Activated T-helper 1 cell treated with anti-CD3 and anti-CD28 coated beads, Interleukin-12 subunit alpha, Interleukin-12 subunit beta, Interleukin-2, Interleukin-4 antibody, amounts not matched to agents 30 ng/mL and 10 ng/mL and 1 ng/mL, durations not matched to agents 14 hours and 24 hours and 36 hours (primary cell): ENCODE measurements around the gene HSF5. TPM values are rescaled to one million over a fixed set of nuclear protein-coding genes. Genes with fewer than 3 reads are reported as not detected.

Experiments used
- DNase-seq: peaks from one replicate; pipeline ENCODE4 v3.0.0; 2021; ENCODE audit warnings: low spot score
- H3K27ac Mint-ChIP-seq: one replicate; pipeline ENCODE4 v1.8.0; 2021; ENCODE audit warnings: mild to moderate bottlenecking, mixed read lengths
- H3K27me3 Mint-ChIP-seq: one replicate; pipeline ENCODE4 v1.8.0; 2022; ENCODE audit warnings: mild to moderate bottlenecking, moderate library complexity, mixed read lengths; ENCODE audit not compliant: insufficient read depth
- H3K36me3 Mint-ChIP-seq: one replicate; pipeline ENCODE4 v1.8.0; 2021; ENCODE audit warnings: low read depth, mixed read lengths
- H3K4me1 Mint-ChIP-seq: one replicate; pipeline ENCODE4 v1.8.0; 2021; ENCODE audit warnings: low read depth, mixed read lengths
- H3K4me3 Mint-ChIP-seq: one replicate; pipeline ENCODE4 v1.8.0; 2021; ENCODE audit warnings: mild to moderate bottlenecking, moderate library complexity, mixed read lengths
- H3K9me3 Mint-ChIP-seq: one replicate; pipeline ENCODE4 v1.8.0; 2021; ENCODE audit warnings: mixed read lengths
- intact Hi-C: fragments of 100-400 bp; cut with micrococcal nuclease; formaldehyde crosslinking; loops from one replicate; pipeline ENCODE4 v1.15.1; 2024
- total RNA-seq: library from RNA; stranded (reverse); gene quantifications from 2 replicates; pipeline ENCODE4 v1.2.3, GENCODE V29; 2022

HSF5 gene
- total RNA-seq, 1 donor from 2014 or later, result 1.1 TPM

- Mint-ChIP-seq H3K27ac (no peak overlapping the region), H3K4me1 (peaks cover 5% of the 10 kb centered on the region), H3K36me3 (no peaks in the 10 kb centered on the region)
Measured at GRCh38 chr17:58446086-58446485, 42.1 kb downstream of the HSF5 start.

DNA sequence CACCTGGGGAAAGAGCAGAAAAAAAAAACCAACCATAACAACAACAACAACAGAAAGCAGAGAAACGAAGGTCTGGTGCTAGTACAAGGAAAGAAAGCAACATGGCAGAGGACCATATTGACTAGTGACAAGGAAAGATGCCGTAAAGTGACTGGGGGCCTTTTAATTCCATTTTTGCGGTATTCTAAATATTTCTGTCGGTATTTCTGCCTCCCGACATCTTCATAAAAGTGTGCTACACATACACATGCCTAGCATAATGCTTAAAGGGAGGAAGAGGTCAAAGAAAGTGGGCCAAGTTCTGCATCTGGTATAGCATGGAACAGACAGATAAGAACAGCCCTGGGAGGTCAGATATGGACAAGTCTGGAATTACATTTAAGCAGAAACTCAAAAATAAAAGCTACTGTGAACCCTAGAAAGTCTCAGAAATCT is 51.4 kb downstream of the HSF5 start:
- Mint-ChIP-seq H3K27ac (no peak overlapping the region), H3K36me3 (no peaks in the 10 kb centered on the region), H3K4me3 (no peak overlapping the region), H3K27me3 (peaks cover 2% of the 10 kb centered on the region), H3K4me1 (no peaks in the 10 kb centered on the region), H3K9me3 (no peaks in the 10 kb centered on the region)
- intact Hi-C loops, result no loop called here
- no peak for DNase-seq

More at GRCh38 chr17:58446086-58446485, 42.1 kb downstream of the HSF5 start:
- peaks cover 6% of the 10 kb centered on the region for H3K27me3 Mint-ChIP-seq
- H3K4me3 Mint-ChIP-seq, result no peak overlapping the region
- intact Hi-C loops, result no loop called here
- DNase-seq, result no peak
- no peaks in the 10 kb centered on the region for H3K9me3 Mint-ChIP-seq

DNA sequence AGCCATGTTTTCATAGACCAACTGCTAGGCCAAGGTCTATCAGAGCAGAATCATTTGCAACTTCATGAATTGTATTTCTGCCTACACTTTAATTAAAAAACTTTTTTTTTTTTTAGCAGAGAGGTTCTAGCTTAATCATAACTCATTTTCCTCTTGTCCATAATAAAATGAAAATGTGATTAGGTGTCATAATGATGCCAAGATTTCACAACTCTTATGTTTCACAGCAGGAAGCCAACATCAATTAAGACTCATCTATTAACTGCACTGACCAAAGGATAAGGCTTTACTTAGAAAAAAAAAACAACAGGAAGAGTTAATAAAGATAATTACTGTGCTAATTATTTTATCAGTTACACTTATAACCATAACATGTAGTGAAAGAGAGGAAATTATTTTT is 52.0 kb downstream of the HSF5 start:
- Mint-ChIP-seq H3K4me3 (no peak overlapping the region), H3K4me1 (no peaks in the 10 kb centered on the region), H3K27me3 (peaks cover 2% of the 10 kb centered on the region), H3K27ac (no peak overlapping the region), H3K36me3 (no peaks in the 10 kb centered on the region), H3K9me3 (no peaks in the 10 kb centered on the region)
- DNase-seq, result no peak
- intact Hi-C loops, result no loop called here

- Mint-ChIP-seq H3K4me1 (no peaks in the 10 kb centered on the region), H3K9me3 (no peaks in the 10 kb centered on the region), H3K36me3 (no peaks in the 10 kb centered on the region), H3K27me3 (peaks cover 2% of the 10 kb centered on the region), H3K27ac (peak overlapping the region; percentile 38), H3K4me3 (no peak overlapping the region)
- intact Hi-C loops, result no loop called here
- DNase-seq, result no peak
Measured at GRCh38 chr17:58432806-58433573, 55.2 kb downstream of the HSF5 start.

DNA sequence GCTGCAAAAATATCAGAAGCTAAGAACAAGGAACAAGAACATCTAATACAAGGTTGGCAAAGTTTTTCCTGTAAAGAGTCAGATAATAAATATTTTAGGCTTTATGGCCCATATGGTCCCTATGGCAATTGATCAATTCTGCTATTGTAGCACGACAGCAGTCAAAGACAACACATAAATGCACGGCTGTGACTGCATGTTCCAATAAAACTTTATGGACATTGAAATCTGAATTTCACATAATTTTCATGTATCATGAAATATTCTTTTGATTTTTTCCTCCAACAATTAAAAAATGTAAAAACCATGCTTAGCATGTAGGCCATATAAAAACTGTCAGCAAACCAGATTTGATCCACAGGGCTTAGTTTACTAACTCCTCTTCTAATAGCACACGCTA is 60.4 kb downstream of the HSF5 start:
- Mint-ChIP-seq H3K9me3 (no peaks in the 10 kb centered on the region), H3K27ac (no peak overlapping the region), H3K4me1 (no peaks in the 10 kb centered on the region), H3K4me3 (no peak overlapping the region), H3K36me3 (no peaks in the 10 kb centered on the region), H3K27me3 (peaks cover 2% of the 10 kb centered on the region)
- no peak for DNase-seq
- intact Hi-C loops, result no loop called here

DNA sequence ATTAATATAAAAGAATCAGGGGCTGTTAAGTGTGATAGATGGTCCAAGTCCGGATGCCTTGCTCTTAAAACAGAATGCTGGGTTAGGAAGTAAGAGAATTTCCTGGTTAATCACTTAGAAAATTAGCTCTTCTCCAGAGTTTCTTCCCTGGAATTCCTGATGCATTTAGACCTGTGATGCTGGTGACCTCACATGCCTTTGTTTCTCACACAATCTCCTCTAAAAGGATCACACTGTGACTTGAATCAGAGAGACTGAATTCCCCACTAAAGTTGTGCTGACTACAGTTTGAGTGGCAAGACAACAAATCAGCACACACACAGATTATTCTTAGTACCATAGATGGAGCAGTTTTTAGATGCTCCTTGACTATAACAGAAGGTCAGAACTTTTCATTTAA is 66.5 kb downstream of the HSF5 start:
- Mint-ChIP-seq H3K36me3 (peaks cover 3% of the 10 kb centered on the region), H3K27me3 (peaks cover 7% of the 10 kb centered on the region), H3K9me3 (no peaks in the 10 kb centered on the region), H3K27ac (no peak overlapping the region), H3K4me3 (no peak overlapping the region), H3K4me1 (peaks cover 17% of the 10 kb centered on the region)
- intact Hi-C loops, result loop anchor here (2.0 kb wide), 1 partner anchor 39 kb away; no protein-coding TSS in a partner anchor
- no peak for DNase-seq

DNA sequence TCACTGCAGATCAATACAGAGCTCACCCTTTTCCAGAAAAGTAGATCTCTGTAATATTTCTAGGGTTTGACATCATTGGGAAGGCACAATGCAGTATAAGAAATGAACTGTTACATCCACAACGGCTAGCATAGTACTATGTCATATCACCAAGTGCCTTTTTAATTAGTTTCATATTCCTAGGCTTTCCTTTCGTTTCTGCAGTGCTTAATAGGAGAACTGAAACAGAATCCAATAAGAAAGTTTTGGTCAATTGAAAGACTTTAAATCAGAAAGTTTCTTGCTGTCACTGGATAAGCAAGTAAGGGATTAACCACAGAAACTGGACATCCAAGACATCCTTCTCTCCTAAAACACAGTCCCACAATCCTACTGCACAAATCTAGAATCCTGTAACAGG is 67.4 kb downstream of the HSF5 start:
- Mint-ChIP-seq H3K4me1 (peaks cover 17% of the 10 kb centered on the region), H3K36me3 (peaks cover 3% of the 10 kb centered on the region), H3K27me3 (peaks cover 7% of the 10 kb centered on the region), H3K4me3 (no peak overlapping the region), H3K27ac (no peak overlapping the region), H3K9me3 (no peaks in the 10 kb centered on the region)
- intact Hi-C loops, result loop anchor here (2.0 kb wide), 1 partner anchor 38 kb away; no protein-coding TSS in a partner anchor
- DNase-seq, result no peak

DNA sequence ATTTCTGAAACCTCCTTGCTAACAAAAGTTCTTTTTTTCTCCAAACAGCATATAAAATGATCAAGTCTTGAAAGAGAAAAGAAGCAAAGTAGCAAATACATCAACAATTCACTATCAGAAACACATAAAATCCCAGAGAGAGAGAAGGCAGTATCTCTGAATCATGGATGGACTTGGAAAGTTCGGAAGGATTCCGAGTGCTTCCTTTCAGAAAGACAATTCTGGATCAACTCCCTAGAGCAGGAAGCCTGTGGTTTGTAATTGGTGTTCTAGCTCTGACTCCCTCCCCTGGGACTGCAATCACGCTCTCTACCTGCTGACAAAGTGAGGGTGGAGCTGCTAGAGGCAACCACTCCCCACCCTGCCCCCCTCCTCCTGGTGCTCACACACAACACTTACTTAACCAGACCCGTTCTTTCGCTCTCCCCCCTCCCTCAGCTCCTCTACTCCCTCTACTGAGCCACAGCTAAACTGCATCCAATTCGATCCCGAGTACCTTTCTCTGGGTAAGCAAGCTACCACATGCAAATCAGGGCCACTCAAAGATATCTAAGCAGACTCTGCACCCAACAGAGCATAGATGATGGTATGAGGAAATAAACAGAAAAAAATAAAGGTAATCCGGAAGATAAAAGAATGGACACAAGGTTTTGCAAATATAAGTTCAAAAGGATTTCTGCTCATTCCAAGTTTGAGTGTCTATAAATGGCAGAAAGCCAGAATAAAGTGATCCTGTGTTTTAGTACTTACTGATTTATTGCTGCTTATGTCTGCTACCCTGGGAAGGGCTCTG is 70.7 kb downstream of the HSF5 start, which contains the start of gene RNF43:
Gene RNF43 (minus strand): TSS at position 235 of the 793 bp plus-strand sequence. CDS start 1,957 bp downstream, outside the sequence.
- Mint-ChIP-seq H3K36me3 (peaks cover 3% of the 10 kb centered on the region), H3K27me3 (peaks cover 7% of the 10 kb centered on the region), H3K27ac (peak within 1 kb of the TSS; percentile 47), H3K4me1 (peaks cover 28% of the 10 kb centered on the region), H3K9me3 (no peaks in the 10 kb centered on the region), H3K4me3 (peak within 1 kb of the TSS; percentile 2)
- peak; percentile 75 for DNase-seq
- intact Hi-C loops, result loop anchor here (1.0 kb wide), 6 partner anchors 30 to 100 kb away; partner anchors contain the start of genes SUPT4H1 and TSPOAP1

- Mint-ChIP-seq H3K27me3 (peaks cover 7% of the 10 kb centered on the region), H3K9me3 (no peaks in the 10 kb centered on the region), H3K36me3 (peaks cover 3% of the 10 kb centered on the region), H3K4me3 (no peak overlapping the region), H3K4me1 (peaks cover 34% of the 10 kb centered on the region), H3K27ac (no peak overlapping the region)
- DNase-seq, result no peak
- intact Hi-C loops, result loop anchor here (1.0 kb wide), 6 partner anchors 30 to 100 kb away; partner anchors contain the start of genes SUPT4H1 and TSPOAP1
Measured at GRCh38 chr17:58416937-58417299, 71.3 kb downstream of the HSF5 start.

DNA sequence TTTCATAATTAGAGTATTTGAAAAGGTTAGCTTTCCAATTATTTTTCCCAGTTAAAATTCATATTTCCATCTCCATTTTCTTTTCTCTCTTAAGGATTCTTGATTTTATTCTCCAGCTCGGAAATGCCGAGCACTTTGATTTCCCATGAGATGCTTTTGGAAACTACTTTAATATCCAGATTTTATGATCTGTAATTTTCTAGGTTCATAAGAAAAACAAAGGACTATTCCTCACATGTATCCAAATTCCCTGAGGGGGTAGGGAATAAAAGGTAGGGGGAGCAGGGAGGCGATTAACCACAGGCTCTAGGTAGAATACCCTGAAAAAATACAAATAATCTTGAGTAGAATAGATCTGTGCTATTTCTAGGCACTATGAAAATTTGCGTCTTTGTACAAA is 71.8 kb downstream of the HSF5 start:
- Mint-ChIP-seq H3K4me1 (peaks cover 36% of the 10 kb centered on the region), H3K36me3 (peaks cover 3% of the 10 kb centered on the region), H3K27ac (no peak overlapping the region), H3K4me3 (no peak overlapping the region), H3K9me3 (no peaks in the 10 kb centered on the region), H3K27me3 (peaks cover 3% of the 10 kb centered on the region)
- intact Hi-C loops, result no loop called here
- DNase-seq, result no peak

- H3K4me1 Mint-ChIP-seq, result peaks cover 36% of the 10 kb centered on the region
- intact Hi-C loops, result no loop called here
- DNase-seq, result no peak
- no peaks in the 10 kb centered on the region for H3K9me3 Mint-ChIP-seq
- no peak overlapping the region for H3K4me3 Mint-ChIP-seq
- no peak overlapping the region for H3K27ac Mint-ChIP-seq
- peaks cover 1% of the 10 kb centered on the region for H3K27me3 Mint-ChIP-seq
- H3K36me3 Mint-ChIP-seq, result peaks cover 3% of the 10 kb centered on the region
Measured at GRCh38 chr17:58415371-58416055, 72.7 kb downstream of the HSF5 start.

DNA sequence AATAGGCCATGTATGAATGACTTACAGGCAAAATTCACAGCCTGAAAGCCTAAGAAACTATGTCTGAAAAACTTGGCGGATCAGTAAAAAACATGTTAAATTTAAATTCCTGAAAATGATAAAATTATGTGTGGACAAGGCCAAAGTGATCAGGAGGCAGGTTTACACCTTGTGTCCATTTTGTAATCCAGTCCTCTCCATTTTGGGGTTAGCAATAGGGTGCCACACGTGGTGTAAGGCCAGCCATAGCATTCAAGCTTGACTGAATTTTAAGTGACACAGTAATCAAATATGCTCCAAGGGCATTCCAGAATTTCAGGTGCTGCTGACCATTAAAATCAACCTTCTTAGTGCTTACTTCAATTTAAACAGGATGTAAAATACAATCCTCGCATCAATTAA is 73.6 kb downstream of the HSF5 start:
- Mint-ChIP-seq H3K27me3 (no peaks in the 10 kb centered on the region), H3K36me3 (peaks cover 3% of the 10 kb centered on the region), H3K4me1 (peaks cover 36% of the 10 kb centered on the region), H3K9me3 (no peaks in the 10 kb centered on the region), H3K4me3 (no peak overlapping the region), H3K27ac (no peak overlapping the region)
- intact Hi-C loops, result no loop called here
- DNase-seq, result no peak
